GM18511 (cell line): ENCODE data around the gene FAM170B.

Experiments used
- ATAC-seq: cut with Tn5 transposase; IDR thresholded peaks from one replicate; pipeline ENCODE4 v1.9.1; 2021; ENCODE audit warnings: mild to moderate bottlenecking, moderate library complexity; ENCODE audit not compliant: unreplicated experiment

The FAM170B gene

GRCh38 chr10:49153971-49154370 is 20.1 kb upstream of the FAM170B start:
- ATAC-seq = no peak

GRCh38 chr10:49153115-49153514 is 19.3 kb upstream of the FAM170B start:
- no peak for ATAC-seq

- ATAC-seq = no peak
Observed at GRCh38 chr10:49152663-49153062, 18.8 kb upstream of the FAM170B start.

GRCh38 chr10:49152037-49152436 is 18.2 kb upstream of the FAM170B start:
- ATAC-seq = no peak

DNA sequence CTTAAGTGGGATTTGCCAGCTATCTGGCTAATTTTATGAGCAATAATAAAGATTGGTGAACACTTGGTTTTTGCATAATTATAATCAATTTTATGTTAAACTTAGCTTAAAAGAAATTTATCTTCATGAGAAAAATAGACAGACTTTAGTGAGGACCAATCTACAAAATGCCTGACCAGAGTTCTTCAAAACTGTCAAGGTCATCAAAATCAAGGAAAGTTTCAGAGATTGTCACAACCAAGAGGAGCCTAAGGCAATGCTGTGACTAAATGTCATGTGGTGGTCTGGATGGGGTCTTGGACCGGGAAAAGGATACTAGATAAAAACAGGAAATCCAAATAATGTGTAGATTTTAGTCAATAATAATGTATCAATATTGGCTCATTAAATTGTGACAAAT is 17.7 kb upstream of the FAM170B start:
- no peak for ATAC-seq

- ATAC-seq = no peak
Observed at GRCh38 chr10:49151025-49151445, 17.2 kb upstream of the FAM170B start.

GRCh38 chr10:49150426-49150825 is 16.6 kb upstream of the FAM170B start:
- no peak for ATAC-seq

- ATAC-seq = no peak
Observed at GRCh38 chr10:49149881-49150280, 16.1 kb upstream of the FAM170B start.

GRCh38 chr10:49144058-49144720 is 10.4 kb upstream of the FAM170B start:
- ATAC-seq = no peak

DNA sequence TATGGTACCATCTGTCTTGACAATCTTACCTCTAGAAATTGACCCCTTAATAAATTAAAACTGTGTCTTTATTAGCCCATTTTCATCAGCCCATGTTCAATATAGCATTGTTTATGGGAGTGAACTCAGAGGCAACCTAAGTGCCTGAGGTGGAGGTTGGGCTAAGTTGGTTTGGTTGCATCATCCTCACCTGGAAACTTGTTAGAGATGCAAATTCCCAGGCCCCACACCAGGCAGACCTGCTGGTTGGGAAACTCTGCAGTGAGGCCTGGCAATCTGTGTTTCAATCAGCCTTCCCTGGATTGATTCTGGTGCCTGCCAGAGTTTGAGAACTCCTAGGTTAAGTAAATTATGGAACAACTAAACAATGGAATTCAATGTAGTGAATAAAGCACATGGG is 9.4 kb upstream of the FAM170B start:
- no peak for ATAC-seq

GRCh38 chr10:49141541-49142332 is 7.9 kb upstream of the FAM170B start:
- ATAC-seq = no peak

GRCh38 chr10:49140304-49141177 is 6.7 kb upstream of the FAM170B start:
- ATAC-seq = no peak

DNA sequence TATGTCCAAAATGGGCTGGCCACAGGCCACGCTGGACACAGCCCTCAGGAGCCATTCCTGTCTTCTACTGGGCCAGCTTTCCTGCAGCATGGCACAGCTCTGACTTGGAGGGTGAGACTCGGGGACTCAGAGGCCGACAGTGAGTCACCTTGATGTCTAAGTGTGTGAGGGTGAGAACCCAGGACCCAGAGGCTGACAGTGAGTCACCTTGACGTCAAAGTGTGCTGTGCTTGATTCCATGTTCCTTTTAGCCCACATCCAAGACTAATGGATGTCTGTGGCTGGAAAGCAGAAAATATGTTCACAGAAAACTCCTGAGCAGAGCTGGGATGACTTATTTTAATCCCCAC is 6.0 kb upstream of the FAM170B start:
- ATAC-seq = no peak

- no peak for ATAC-seq
Observed at GRCh38 chr10:49139028-49139845, 5.4 kb upstream of the FAM170B start.

DNA sequence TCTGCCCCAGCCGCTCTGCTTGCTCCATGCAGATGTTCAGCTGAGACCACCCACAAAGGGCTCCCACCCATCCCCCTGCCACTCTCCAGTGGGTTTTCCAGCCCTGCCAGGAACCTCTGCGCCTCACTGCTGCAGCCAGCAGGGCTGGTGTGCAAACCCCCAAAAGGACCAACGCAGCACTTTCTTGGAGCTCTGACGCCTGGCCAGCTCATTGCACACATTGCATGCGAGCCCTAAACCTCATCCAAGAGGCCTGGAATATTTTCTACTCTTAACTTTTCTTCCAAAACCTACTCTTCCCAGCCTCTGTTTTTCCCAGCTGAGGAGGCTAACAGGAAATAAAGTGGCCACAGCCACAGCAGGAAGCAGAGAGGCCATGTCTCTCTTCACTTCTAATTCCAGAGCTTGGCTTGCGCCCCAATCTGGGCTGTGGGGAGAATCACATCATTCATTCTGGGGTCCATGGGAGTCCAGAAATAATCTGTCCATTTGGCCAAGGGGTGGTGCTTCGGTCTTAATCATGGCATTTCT is 4.6 kb upstream of the FAM170B start:
- no peak for ATAC-seq

GRCh38 chr10:49136525-49136924 is 2.7 kb upstream of the FAM170B start:
- ATAC-seq = no peak

GRCh38 chr10:49135575-49136313 is 1.9 kb upstream of the FAM170B start:
- peak; percentile 67 for ATAC-seq

- no peak for ATAC-seq
Observed at GRCh38 chr10:49134327-49134726, 506 bp upstream of the FAM170B start.

DNA sequence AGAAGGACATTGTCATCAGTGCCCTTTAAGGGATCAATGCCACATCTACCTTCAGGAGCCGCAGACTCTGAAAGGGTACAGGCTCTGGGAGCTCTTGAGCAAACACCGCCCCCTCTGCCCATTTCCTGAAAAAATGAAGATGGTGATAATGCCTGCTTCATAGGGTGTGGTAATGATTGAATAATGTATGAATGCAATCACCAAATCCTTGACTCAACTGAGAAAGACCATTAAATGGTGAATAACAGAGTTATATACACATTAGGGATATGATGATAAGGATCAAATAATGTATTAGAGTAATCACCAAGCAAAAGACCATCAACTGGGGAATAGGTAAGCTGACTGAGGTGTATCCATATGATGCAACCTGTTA is 1.5 kb downstream of the FAM170B start:
- no peak for ATAC-seq
